Activated naive CD8-positive, alpha-beta T cell (primary cell): Measurements from ENCODE around the gene SEZ6L.
"Not testable (repeated sequence)": the region's sequence is repeated elsewhere in the genome, so short reads cannot be mapped to it uniquely, and the experiment has no call there.

Source experiments
- H3K27ac Mint-ChIP-seq: one replicate; pipeline ENCODE4 v1.8.0; 2021; ENCODE audit warnings: mixed read lengths
- H3K27me3 Mint-ChIP-seq: one replicate; pipeline ENCODE4 v1.8.0; 2021; ENCODE audit warnings: mixed read lengths
- H3K36me3 Mint-ChIP-seq: one replicate; pipeline ENCODE4 v1.8.0; 2021; ENCODE audit warnings: mixed read lengths
- H3K4me1 Mint-ChIP-seq: one replicate; pipeline ENCODE4 v1.8.0; 2021; ENCODE audit warnings: low read depth, mixed read lengths
- H3K4me3 Mint-ChIP-seq: one replicate; pipeline ENCODE4 v1.8.0; 2021; ENCODE audit warnings: mild to moderate bottlenecking, mixed read lengths
- H3K9me3 Mint-ChIP-seq: one replicate; pipeline ENCODE4 v1.8.0; 2021; ENCODE audit warnings: low read depth, mixed read lengths

The SEZ6L gene

GRCh38 chr22:26404851-26405421, 235.7 kb downstream of the SEZ6L start:
- Mint-ChIP-seq H3K4me3 (no peak overlapping the region), H3K27ac (no peak overlapping the region), H3K4me1 (no peaks in the 10 kb centered on the region), H3K9me3 (no peaks in the 10 kb centered on the region), H3K36me3 (no peaks in the 10 kb centered on the region), H3K27me3 (no peaks in the 10 kb centered on the region)

- Mint-ChIP-seq H3K4me1 (no peaks in the 10 kb centered on the region), H3K36me3 (no peaks in the 10 kb centered on the region), H3K27ac (no peak overlapping the region), H3K9me3 (no peaks in the 10 kb centered on the region), H3K27me3 (no peaks in the 10 kb centered on the region), H3K4me3 (no peak overlapping the region)
Observed at GRCh38 chr22:26406118-26406517, 236.9 kb downstream of the SEZ6L start.

DNA sequence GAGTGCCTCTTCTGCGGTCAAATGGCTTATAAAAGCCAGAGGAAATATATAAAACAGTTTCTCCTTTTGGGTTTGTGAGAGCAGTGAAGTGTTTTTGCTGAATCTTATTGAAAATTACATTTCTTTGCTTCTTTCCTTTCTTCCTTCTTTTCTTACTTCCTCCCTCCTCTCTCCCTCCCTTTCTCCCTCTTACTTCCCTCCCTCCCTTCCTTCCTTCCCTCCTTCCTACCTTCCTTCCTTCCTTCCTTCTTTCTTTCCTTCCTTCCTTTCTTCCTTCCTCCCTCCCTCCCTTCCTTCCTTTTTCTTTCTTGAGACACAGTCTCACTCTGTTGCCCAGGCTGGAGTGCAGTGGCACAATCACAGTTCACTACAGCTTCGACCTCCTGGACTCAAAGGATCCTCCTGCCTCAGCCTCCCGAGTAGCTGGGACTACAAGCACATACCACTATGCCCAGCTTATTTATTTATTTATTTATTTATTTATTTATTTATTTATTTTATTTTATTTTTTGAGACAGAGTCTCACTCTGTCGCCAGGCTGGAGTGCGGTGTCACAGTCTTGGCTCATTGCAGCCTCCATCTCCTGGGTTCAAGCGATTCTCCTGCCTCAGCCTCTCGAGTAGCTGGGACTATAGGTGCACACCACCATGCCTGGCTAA, 239.4 kb downstream of the SEZ6L start:
- not testable (repeated sequence) for H3K27ac Mint-ChIP-seq, H3K9me3 Mint-ChIP-seq, H3K4me3 Mint-ChIP-seq, H3K36me3 Mint-ChIP-seq, H3K4me1 Mint-ChIP-seq, H3K27me3 Mint-ChIP-seq

DNA sequence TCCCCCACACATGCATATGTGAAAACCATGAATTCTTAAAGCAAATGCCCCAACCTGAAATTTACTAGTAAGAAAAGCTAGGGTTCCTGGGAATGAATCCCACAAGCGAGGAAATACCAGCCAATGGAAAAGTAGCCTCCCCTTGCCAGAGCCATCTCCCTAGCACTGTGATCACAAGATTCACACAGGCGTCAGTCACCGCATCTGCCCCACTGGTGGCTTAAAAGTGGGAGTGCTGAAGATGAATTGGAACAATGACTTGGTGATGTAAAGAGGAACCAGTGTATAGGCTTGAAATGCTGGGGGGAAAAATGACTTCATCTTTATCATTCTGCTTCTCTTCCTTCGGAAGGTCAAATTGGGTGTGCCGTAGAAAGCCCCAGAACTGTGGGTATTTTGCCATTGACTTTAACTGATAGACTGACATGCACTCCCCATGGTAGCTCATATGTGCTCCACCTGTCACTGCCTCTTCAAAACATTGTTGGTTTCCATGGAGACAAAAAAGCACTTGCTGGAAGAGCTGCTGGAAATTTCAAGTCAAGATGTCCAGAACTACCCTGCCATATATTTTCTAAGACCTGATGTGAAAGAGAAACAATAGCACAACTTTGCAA, 240.6 kb downstream of the SEZ6L start:
- Mint-ChIP-seq H3K27me3 (peaks cover 2% of the 10 kb centered on the region), H3K4me3 (no peak overlapping the region), H3K27ac (no peak overlapping the region), H3K36me3 (no peaks in the 10 kb centered on the region), H3K4me1 (no peaks in the 10 kb centered on the region), H3K9me3 (no peaks in the 10 kb centered on the region)

- H3K9me3 Mint-ChIP-seq: no peaks in the 10 kb centered on the region
- H3K36me3 Mint-ChIP-seq: no peaks in the 10 kb centered on the region
- H3K4me1 Mint-ChIP-seq: no peaks in the 10 kb centered on the region
- no peak overlapping the region for H3K27ac Mint-ChIP-seq
- H3K4me3 Mint-ChIP-seq: no peak overlapping the region
- H3K27me3 Mint-ChIP-seq: peaks cover 2% of the 10 kb centered on the region
Observed at GRCh38 chr22:26410386-26410785, 241.1 kb downstream of the SEZ6L start.

DNA sequence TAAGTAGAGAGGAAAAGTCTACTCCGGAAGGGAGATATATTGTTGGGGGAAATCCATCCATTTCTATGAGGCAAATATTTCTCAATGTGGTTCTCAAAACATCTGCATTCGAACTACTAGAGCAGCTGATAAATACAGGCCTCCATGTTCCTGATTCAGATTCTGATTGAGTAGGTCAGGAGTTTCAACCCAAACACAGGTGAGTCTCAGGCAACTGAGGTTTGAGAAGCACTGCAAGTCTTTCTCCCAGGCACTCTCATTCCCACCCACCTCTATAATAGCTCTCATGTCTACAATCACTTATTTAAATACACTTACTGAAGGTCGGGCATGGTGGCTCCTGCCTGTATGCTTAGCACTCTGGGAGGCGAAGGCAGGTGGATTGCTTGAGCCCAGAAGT, 245.1 kb downstream of the SEZ6L start:
- no peaks in the 10 kb centered on the region for H3K4me1 Mint-ChIP-seq
- no peaks in the 10 kb centered on the region for H3K9me3 Mint-ChIP-seq
- H3K27ac Mint-ChIP-seq: no peak overlapping the region
- peaks cover 2% of the 10 kb centered on the region for H3K27me3 Mint-ChIP-seq
- H3K36me3 Mint-ChIP-seq: no peaks in the 10 kb centered on the region
- no peak overlapping the region for H3K4me3 Mint-ChIP-seq

- no peaks in the 10 kb centered on the region for H3K36me3 Mint-ChIP-seq
- no peak overlapping the region for H3K4me3 Mint-ChIP-seq
- H3K27me3 Mint-ChIP-seq: peaks cover 2% of the 10 kb centered on the region
- no peaks in the 10 kb centered on the region for H3K4me1 Mint-ChIP-seq
- no peaks in the 10 kb centered on the region for H3K9me3 Mint-ChIP-seq
- no peak overlapping the region for H3K27ac Mint-ChIP-seq
Observed at GRCh38 chr22:26416256-26416655, 247.0 kb downstream of the SEZ6L start.

DNA sequence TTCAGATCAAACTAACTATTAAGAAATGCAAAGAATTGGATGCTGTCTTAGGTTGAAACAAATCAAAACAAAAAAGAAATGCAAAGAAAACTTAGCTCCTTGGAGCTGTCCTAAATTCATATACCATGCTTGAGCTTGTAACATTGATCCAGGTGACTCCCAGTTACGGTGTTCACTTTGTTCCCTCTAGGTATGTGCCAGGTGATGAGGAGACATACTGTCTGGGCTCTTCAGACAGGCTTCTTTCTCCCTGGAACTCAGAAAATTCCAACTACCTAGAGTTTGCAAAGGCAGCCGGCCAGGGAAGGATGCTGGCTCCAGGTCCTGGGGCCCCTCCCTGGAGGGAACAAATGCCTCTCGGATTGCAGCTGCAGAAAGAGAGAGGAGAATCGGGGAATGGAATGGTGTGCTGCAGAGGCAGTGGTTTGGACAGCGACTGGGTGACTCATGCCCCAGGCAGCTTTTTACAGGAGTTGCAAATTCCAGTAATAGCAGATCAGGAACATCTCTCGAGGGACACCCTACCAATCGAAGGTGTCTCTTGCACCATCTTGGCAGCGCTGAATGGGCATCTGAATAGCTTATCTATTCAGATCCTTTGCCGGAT, 247.5 kb downstream of the SEZ6L start:
- Mint-ChIP-seq H3K9me3 (no peaks in the 10 kb centered on the region), H3K4me3 (no peak overlapping the region), H3K27me3 (peaks cover 2% of the 10 kb centered on the region), H3K4me1 (no peaks in the 10 kb centered on the region), H3K27ac (no peak overlapping the region), H3K36me3 (no peaks in the 10 kb centered on the region)

GRCh38 chr22:26417406-26417805, 248.1 kb downstream of the SEZ6L start:
- H3K4me1 Mint-ChIP-seq: no peaks in the 10 kb centered on the region
- H3K27me3 Mint-ChIP-seq: peaks cover 2% of the 10 kb centered on the region
- H3K4me3 Mint-ChIP-seq: no peak overlapping the region
- H3K27ac Mint-ChIP-seq: no peak overlapping the region
- H3K36me3 Mint-ChIP-seq: no peaks in the 10 kb centered on the region
- no peaks in the 10 kb centered on the region for H3K9me3 Mint-ChIP-seq

DNA sequence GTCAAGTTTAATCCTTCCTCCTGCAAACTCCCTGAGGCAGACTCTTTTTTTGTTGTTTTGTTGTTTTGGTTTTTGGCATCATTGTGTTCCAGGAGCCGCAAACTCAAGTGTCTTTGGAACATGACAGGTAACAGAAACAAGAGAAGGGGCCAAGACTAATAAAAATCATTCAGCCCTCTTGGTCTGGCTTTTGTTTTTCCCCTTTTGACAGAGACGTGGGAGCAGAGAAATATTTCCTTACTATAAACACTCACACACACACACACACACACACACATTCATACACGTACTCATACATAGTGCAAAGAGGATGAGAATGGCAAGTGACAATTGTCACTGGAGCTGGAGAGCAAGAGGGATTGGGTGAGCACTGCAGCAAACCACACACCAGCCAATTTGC, 249.4 kb downstream of the SEZ6L start:
- Mint-ChIP-seq H3K36me3 (peaks cover 4% of the 10 kb centered on the region), H3K27ac (no peak overlapping the region), H3K4me1 (no peaks in the 10 kb centered on the region), H3K4me3 (no peak overlapping the region), H3K9me3 (no peaks in the 10 kb centered on the region), H3K27me3 (peaks cover 3% of the 10 kb centered on the region)

DNA sequence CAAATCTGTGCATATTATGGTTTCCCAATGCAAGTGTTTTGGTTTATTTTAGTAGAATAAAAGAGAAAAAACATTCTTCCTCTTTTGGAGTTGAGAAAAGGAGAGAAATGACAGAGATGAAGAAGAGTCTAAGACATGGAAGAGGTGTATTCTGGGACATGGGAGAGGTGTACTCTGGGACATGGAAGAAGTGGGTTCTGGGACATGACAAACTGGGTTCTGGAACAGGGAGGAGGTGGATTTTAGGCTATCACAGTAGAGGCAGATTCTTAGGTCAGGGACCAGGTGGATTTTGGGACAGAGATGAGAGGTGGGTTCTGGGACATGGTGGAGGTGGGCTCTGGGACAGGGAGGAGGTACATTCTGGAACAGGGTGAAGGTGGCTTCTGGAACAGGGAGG, 257.7 kb downstream of the SEZ6L start:
- Mint-ChIP-seq H3K4me1 (peaks cover 39% of the 10 kb centered on the region), H3K27ac (peak overlapping the region; percentile 81), H3K36me3 (peaks cover 4% of the 10 kb centered on the region)

GRCh38 chr22:26428515-26429457, 259.5 kb downstream of the SEZ6L start, which contains the start of gene ASPHD2:
Gene ASPHD2, plus strand, starts transcription at chr22:26429260. Its CDS starts 4,356 bp downstream, at chr22:26433616.
- Mint-ChIP-seq H3K4me3 (peak within 1 kb of the TSS; percentile 94), H3K27me3 (no peaks in the 10 kb centered on the region), H3K4me1 (peaks cover 50% of the 10 kb centered on the region), H3K27ac (peak within 1 kb of the TSS; percentile 95), H3K9me3 (no peaks in the 10 kb centered on the region), H3K36me3 (peaks cover 2% of the 10 kb centered on the region)

More for the DNA sequence above, 257.7 kb downstream of the SEZ6L start:
- Mint-ChIP-seq H3K27me3 (peaks cover 3% of the 10 kb centered on the region), H3K9me3 (no peaks in the 10 kb centered on the region), H3K4me3 (peak overlapping the region; percentile 78)

DNA sequence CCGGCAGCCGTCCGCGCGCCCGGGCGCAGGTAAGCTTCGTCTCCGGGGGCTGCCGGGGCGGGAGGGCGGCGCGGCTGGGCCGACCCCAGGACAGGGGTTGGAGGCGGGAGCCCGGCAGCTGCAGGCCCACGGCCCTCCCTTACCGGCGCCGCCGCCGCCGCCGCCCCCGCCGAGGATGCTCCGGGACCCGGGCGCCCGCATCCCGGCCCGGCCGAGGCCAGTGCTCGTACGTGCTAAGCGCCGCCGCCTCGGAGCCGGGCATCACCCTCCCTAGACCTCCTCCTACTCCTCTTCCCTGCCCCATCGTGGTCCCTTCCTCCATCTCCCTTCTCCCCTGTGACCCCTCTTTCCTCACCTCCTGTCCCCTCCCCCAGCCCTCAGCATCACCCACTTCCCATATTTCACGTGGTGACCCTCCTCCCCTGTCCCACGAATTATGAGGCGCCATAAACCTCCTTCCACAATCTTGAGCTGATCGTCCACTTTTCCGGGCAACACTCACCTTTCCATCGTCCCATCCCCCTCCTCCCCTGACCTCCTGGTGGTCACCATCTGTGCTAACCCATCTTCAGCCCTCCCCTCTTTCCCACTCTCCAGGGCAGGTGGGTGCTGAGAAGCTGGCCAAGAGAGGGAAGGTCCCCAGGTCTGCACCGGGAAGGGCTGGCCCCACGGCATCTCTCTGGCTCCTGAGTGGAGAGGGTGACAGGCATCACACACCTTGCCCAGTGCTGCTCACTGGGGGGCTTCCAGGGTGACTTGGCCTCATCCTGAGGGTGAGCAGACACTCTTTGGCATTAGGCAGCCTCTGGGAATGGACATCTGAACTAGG, 260.4 kb downstream of the SEZ6L start:
- no peaks in the 10 kb centered on the region for H3K9me3 Mint-ChIP-seq
- H3K4me1 Mint-ChIP-seq: peaks cover 50% of the 10 kb centered on the region
- H3K36me3 Mint-ChIP-seq: peaks cover 2% of the 10 kb centered on the region
- H3K27me3 Mint-ChIP-seq: no peaks in the 10 kb centered on the region
- peak overlapping the region; percentile 88 for H3K4me3 Mint-ChIP-seq
- peak overlapping the region; percentile 80 for H3K27ac Mint-ChIP-seq

DNA sequence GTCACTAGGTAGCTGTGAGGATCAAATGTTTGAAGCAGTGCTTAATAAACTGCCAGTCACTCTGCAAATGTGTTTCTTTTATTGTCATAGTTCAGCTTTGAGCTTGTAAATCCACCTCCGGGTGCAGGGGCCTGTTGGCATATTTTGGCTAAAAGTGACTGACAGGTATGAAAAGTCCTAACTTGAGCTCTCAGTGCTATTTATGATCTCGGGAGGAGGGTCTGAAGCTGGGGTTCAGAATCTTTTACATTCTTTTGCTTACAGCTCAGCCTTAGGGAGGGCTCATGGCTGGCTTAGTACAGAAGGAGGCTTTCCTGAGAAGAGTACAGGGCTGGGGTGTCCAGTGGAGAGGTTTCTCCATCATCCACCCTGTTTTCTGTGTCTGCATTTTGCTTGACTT, 261.3 kb downstream of the SEZ6L start:
- peak overlapping the region; percentile 80 for H3K27ac Mint-ChIP-seq
- H3K36me3 Mint-ChIP-seq: peaks cover 4% of the 10 kb centered on the region
- peak overlapping the region; percentile 88 for H3K4me3 Mint-ChIP-seq
- H3K9me3 Mint-ChIP-seq: no peaks in the 10 kb centered on the region
- peaks cover 59% of the 10 kb centered on the region for H3K4me1 Mint-ChIP-seq
- no peaks in the 10 kb centered on the region for H3K27me3 Mint-ChIP-seq
